Uterus (tissue), 2 donors: ENCODE results near the gene ASB3.
"Not testable (repeated sequence)": the region's sequence is repeated elsewhere in the genome, so short reads cannot be mapped to it uniquely, and the experiment has no call there.

Source experiments
- CTCF ChIP-seq, 4 experiments: fragments of 200-600 bp in 2 of 4; fragments of 450-650 bp in 2 of 4; sonication (generic) in 2 of 4; IDR thresholded peaks; one replicate each; pipeline ENCODE4 v1.5.1; 2016 to 2019; ENCODE audit warnings: antibody characterized with exemption in 4 of 4, mild to moderate bottlenecking in 2 of 4, moderate library complexity in 1 of 4
- POLR2A ChIP-seq, 2 donors: fragments of 450-650 bp; IDR thresholded peaks; one replicate each; pipeline ENCODE4 v1.6.1; 2016; ENCODE audit warnings: antibody characterized with exemption in 2 of 2, mild to moderate bottlenecking in 1 of 2, moderate library complexity in 1 of 2

GRCh38 chr2:53658474-53658873, 128.3 kb downstream of the ASB3 start:
- not testable (repeated sequence) for TF ChIP-seq CTCF, POLR2A (IDR thresholded peaks at IDR 0.05)
